HepG2 (cell line): ENCODE data around the gene PDZD11. TPM values are rescaled to one million over a fixed set of nuclear protein-coding genes. Genes with fewer than 3 reads are reported as not detected.

Experiments
- ATAC-seq: fragments of 200-7000 bp; cut with Tn5 transposase; 3 replicates; pipeline ENCODE4 v1.9.1; 2020; ENCODE audit warnings: mild to moderate bottlenecking, moderate library complexity
- BruUV-seq: library from RNA; stranded (reverse); fragments of 400-500 nt; replicated peaks from 2 replicates; lab custom pipeline; 2021; lab: Mats Ljungman, UMichigan
- CTCF ChIA-PET: fragments of 300-600 bp; formaldehyde crosslinking; extraction: SDS; loops from one replicate; lab custom pipeline; 2021; ENCODE audit warnings: low total read pairs, inconsistent platforms, low intra/inter-chr PET ratio; lab: Yijun Ruan, JAX
- POLR2A ChIA-PET: fragments of 350-600 bp; sonication (Branson Sonifier 250); formaldehyde crosslinking; loops from one replicate; lab custom pipeline; 2020; ENCODE audit warnings: antibody characterized with exemption, inconsistent platforms; lab: Yijun Ruan, JAX
- DNase-seq: peaks from one replicate; pipeline ENCODE4 v3.0.0-alpha.2; 2015; ENCODE audit warnings: low spot score
- FAIRE-seq: peaks from 3 replicates; lab custom pipeline; 2011; peaks lifted over from hg19 to GRCh38; lab: Jason Lieb, UNC
- H2AFZ ChIP-seq: one replicate; pipeline ENCODE4 v1.6.1; 2011; ENCODE audit warnings: low read length, inconsistent platforms
- H3K27ac ChIP-seq: fragments of 300-600 bp; 3 replicates; pipeline ENCODE4 v1.8.0; 2011; ENCODE audit warnings: mixed run types, mild to moderate bottlenecking, mixed read lengths, low read length, inconsistent platforms; ENCODE audit not compliant: insufficient read depth; ENCODE audit errors: extremely low read length
- H3K27me3 ChIP-seq, 2 experiments: fragments of 200-600 bp in 1 of 2; 2 replicates in 1 of 2; 3 replicates in 1 of 2; pipeline versions ENCODE4 v1.6.0 to v1.8.0; 2011; ENCODE audit warnings: low read length in 2 of 2, mild to moderate bottlenecking in 2 of 2, moderate library complexity in 2 of 2, inconsistent platforms in 1 of 2; ENCODE audit not compliant: insufficient read depth in 2 of 2, control insufficient read depth in 1 of 2
- H3K36me3 ChIP-seq, 2 experiments: fragments of 200-600 bp in 1 of 2; replicated peaks in 1 of 2; 2 replicates in 1 of 2; 3 replicates in 1 of 2; pipeline versions ENCODE4 v1.5.1 to v1.8.0; 2011; ENCODE audit warnings: low read length in 2 of 2, inconsistent platforms in 1 of 2; ENCODE audit not compliant: insufficient read depth in 2 of 2, control insufficient read depth in 1 of 2
- H3K4me1 ChIP-seq: 2 replicates; pipeline ENCODE4 v1.5.1; 2012; ENCODE audit warnings: low read length, inconsistent platforms; ENCODE audit not compliant: insufficient read depth
- H3K4me2 ChIP-seq: 2 replicates; pipeline ENCODE4 v1.6.0; 2011; ENCODE audit warnings: low read depth, low read length, inconsistent platforms
- H3K4me3 ChIP-seq, 3 experiments: fragments of 200-600 bp in 1 of 3; sonication (generic), shearing (Covaris generic) in 1 of 3; replicated peaks in 1 of 3; 2 replicates each; pipeline ENCODE4 v1.5.1; 2011 to 2016; ENCODE audit warnings: low read length in 3 of 3, inconsistent platforms in 2 of 3, low read depth in 2 of 3, mild to moderate bottlenecking in 2 of 3, control low read depth in 1 of 3, mixed read lengths in 1 of 3; ENCODE audit not compliant: insufficient read depth in 1 of 3
- H3K79me2 ChIP-seq: one replicate; pipeline ENCODE4 v1.6.1; 2011; ENCODE audit warnings: low read length, inconsistent platforms; ENCODE audit not compliant: insufficient read depth
- H3K9ac ChIP-seq: 2 replicates; pipeline ENCODE4 v1.6.0; 2011; ENCODE audit warnings: mild to moderate bottlenecking, low read depth, low read length, inconsistent platforms; ENCODE audit not compliant: insufficient read depth
- H3K9me3 ChIP-seq: 2 replicates; pipeline ENCODE4 v1.5.1; 2012; ENCODE audit warnings: mild to moderate bottlenecking, low read length
- H4K20me1 ChIP-seq: 2 replicates; pipeline ENCODE4 v1.6.0; 2011; ENCODE audit warnings: inconsistent platforms, mild to moderate bottlenecking, low read length, moderate library complexity; ENCODE audit not compliant: insufficient read depth
- HNF4A ChIP-seq: sonication (generic); formaldehyde crosslinking; IDR thresholded peaks from 2 replicates; pipeline ENCODE4 v1.4.0; 2020; ENCODE audit warnings: missing genetic modification reagents
- SMAD1 ChIP-seq: sonication (generic); formaldehyde crosslinking; IDR thresholded peaks from 2 replicates; pipeline ENCODE4 v1.4.0; 2020; ENCODE audit warnings: missing genetic modification reagents, low read depth, mild to moderate bottlenecking, borderline replicate concordance
- WGBS: methylation state at CpG from one replicate; pipeline ENCODE4 v1.1.6; 2017; ENCODE audit warnings: low lambda C conversion rate; 5-methylcytosine and 5-hydroxymethylcytosine counted together
- in situ Hi-C: cut with HindIII; loops from 2 replicates; pipeline ENCODE4 v1.10.0; 2017; ENCODE audit warnings: low pct_unique_long_range_greater_than_20kb; ENCODE audit not compliant: extremely low pct_ligation_motif_present
- intact Hi-C: fragments of 100-400 bp; cut with micrococcal nuclease; formaldehyde crosslinking; loops from one replicate; pipeline ENCODE4 v1.10.0; 2022; ENCODE audit not compliant: unreplicated experiment
- polyA plus RNA-seq, 8 experiments: library from polyadenylated mRNA; depleted of rRNA in 3 of 8; stranded (reverse) in 7 of 8; unstranded in 1 of 8; fragments of >200 nt; fragmentation: Illumina TruSeq in 4 of 8; extraction: Trizol in 4 of 8; gene quantifications; 2 replicates each; pipeline versions ENCODE4 v1.2.1 to v1.2.3, GENCODE V29; 2011 to 2016; ENCODE audit warnings: low read depth in 4 of 8, missing spikeins in 1 of 8, mixed read lengths in 1 of 8; ENCODE audit not compliant: insufficient read depth in 1 of 8
- total RNA-seq, 5 experiments: library from RNA; depleted of rRNA; stranded (reverse); fragments of >200 nt; fragmentation: Illumina TruSeq; extraction: Trizol; gene quantifications; 2 replicates each; pipeline ENCODE4 v1.2.3, GENCODE V29; 2016; ENCODE audit warnings: low read depth in 1 of 5
- TF ChIP-seq, protein P1 (sequence below), 2 experiments: IDR thresholded peaks; 2 replicates each; pipeline ENCODE4 v1.6.1; 2011 to 2012; ENCODE audit warnings: low read length in 2 of 2, borderline replicate concordance in 1 of 2, low read depth in 1 of 2, mild to moderate bottlenecking in 1 of 2, moderate library complexity in 1 of 2
- TF ChIP-seq, protein P2 (sequence below): sonication (generic); formaldehyde crosslinking; IDR thresholded peaks from 2 replicates; pipeline ENCODE4 v1.5.0; 2020; ENCODE audit warnings: mild to moderate bottlenecking, missing genetic modification reagents, borderline replicate concordance

The PDZD11 gene
- total and polyA plus RNA-seq, 2 of the 13 experiments (the other 11 are each of a cell fraction or from before 2014, with no cell fraction given), result 29.1 to 47.0 TPM

DNA sequence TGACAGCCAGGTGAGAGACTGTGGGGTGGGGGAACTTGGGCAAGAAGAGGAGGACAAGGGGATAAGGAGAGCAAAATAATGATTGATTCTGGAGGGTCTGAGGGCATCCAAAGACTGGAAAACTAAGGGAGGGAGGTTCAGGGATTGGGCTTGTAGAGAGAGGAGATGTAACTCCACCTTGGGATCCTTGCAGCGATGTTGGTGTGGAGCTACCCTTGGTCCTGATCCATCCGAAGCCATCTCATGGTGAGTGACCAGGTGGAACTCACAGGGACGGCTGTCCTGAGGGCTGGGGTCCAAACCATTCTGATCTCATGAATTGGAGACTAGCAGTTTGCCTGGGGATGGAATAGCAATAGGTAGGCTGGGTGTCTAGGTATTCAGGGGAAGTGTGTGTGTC, 9.2 kb downstream of the PDZD11 start:
- Histone ChIP-seq H3K36me3 (no peaks in the 10 kb centered on the region), H2AFZ (no peak overlapping the region), H3K4me1 (peaks cover 13% of the 10 kb centered on the region), H4K20me1 (no peaks in the 10 kb centered on the region), H3K27me3 (no peaks in the 10 kb centered on the region), H3K27ac (no peak overlapping the region), H3K9ac (no peak overlapping the region), H3K4me3 (no peak overlapping the region), H3K79me2 (no peaks in the 10 kb centered on the region), H3K4me2 (no peak overlapping the region), H3K9me3 (no peaks in the 10 kb centered on the region)
- in situ Hi-C loops, result no loop called here
- no TSS peak for BruUV-seq
- POLR2A ChIA-PET, result no interaction called here
- 72% methylated on average over 3 of the region's 3 CpGs for WGBS
- intact Hi-C loops, result loop anchor here (10.0 kb wide), 1 partner anchor 1006 kb away; no protein-coding TSS in a partner anchor
- no peak for DNase-seq
- TF ChIP-seq HNF4A (CRISPR knock-in tag), result no peak
- TF ChIP-seq, protein P1, sequence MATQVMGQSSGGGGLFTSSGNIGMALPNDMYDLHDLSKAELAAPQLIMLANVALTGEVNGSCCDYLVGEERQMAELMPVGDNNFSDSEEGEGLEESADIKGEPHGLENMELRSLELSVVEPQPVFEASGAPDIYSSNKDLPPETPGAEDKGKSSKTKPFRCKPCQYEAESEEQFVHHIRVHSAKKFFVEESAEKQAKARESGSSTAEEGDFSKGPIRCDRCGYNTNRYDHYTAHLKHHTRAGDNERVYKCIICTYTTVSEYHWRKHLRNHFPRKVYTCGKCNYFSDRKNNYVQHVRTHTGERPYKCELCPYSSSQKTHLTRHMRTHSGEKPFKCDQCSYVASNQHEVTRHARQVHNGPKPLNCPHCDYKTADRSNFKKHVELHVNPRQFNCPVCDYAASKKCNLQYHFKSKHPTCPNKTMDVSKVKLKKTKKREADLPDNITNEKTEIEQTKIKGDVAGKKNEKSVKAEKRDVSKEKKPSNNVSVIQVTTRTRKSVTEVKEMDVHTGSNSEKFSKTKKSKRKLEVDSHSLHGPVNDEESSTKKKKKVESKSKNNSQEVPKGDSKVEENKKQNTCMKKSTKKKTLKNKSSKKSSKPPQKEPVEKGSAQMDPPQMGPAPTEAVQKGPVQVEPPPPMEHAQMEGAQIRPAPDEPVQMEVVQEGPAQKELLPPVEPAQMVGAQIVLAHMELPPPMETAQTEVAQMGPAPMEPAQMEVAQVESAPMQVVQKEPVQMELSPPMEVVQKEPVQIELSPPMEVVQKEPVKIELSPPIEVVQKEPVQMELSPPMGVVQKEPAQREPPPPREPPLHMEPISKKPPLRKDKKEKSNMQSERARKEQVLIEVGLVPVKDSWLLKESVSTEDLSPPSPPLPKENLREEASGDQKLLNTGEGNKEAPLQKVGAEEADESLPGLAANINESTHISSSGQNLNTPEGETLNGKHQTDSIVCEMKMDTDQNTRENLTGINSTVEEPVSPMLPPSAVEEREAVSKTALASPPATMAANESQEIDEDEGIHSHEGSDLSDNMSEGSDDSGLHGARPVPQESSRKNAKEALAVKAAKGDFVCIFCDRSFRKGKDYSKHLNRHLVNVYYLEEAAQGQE (IDR thresholded peaks at IDR 0.05; ENCODE audit: borderline replicate concordance in 1 of 2, low read depth in 1 of 2, low read length in 2 of 2), result peak in 1 of 2 experiments; percentile 25; a peak in 1 of 4 replicates
- no peak for FAIRE-seq
- CTCF ChIA-PET, result no interaction called here
- ATAC-seq, result no peak

DNA sequence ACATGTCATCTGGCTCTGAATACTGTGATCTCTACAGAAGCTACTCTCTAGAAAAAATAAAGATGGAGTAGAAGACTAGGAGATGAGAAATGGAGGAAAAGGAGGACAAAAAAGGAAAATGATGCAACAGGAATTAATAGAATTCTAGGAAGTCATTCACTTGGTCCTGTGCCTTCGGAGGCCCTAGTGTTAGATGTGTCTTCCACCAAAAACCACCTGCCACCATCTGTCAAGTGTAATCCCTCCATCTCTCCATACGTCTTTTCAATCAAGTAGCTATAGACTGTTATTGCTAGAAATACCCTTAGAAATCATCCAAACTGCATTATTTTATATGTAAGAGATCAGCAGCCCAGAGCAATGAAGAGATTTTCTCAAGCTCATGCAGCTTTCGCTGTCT, 10.6 kb downstream of the PDZD11 start:
- H3K4me1 ChIP-seq, result peaks cover 8% of the 10 kb centered on the region
- H3K4me3 ChIP-seq, result no peak overlapping the region
- 74% methylated on average over 3 of the region's 3 CpGs for WGBS
- TF ChIP-seq SMAD1 (CRISPR knock-in tag), result no peak
- TF ChIP-seq, protein P2, sequence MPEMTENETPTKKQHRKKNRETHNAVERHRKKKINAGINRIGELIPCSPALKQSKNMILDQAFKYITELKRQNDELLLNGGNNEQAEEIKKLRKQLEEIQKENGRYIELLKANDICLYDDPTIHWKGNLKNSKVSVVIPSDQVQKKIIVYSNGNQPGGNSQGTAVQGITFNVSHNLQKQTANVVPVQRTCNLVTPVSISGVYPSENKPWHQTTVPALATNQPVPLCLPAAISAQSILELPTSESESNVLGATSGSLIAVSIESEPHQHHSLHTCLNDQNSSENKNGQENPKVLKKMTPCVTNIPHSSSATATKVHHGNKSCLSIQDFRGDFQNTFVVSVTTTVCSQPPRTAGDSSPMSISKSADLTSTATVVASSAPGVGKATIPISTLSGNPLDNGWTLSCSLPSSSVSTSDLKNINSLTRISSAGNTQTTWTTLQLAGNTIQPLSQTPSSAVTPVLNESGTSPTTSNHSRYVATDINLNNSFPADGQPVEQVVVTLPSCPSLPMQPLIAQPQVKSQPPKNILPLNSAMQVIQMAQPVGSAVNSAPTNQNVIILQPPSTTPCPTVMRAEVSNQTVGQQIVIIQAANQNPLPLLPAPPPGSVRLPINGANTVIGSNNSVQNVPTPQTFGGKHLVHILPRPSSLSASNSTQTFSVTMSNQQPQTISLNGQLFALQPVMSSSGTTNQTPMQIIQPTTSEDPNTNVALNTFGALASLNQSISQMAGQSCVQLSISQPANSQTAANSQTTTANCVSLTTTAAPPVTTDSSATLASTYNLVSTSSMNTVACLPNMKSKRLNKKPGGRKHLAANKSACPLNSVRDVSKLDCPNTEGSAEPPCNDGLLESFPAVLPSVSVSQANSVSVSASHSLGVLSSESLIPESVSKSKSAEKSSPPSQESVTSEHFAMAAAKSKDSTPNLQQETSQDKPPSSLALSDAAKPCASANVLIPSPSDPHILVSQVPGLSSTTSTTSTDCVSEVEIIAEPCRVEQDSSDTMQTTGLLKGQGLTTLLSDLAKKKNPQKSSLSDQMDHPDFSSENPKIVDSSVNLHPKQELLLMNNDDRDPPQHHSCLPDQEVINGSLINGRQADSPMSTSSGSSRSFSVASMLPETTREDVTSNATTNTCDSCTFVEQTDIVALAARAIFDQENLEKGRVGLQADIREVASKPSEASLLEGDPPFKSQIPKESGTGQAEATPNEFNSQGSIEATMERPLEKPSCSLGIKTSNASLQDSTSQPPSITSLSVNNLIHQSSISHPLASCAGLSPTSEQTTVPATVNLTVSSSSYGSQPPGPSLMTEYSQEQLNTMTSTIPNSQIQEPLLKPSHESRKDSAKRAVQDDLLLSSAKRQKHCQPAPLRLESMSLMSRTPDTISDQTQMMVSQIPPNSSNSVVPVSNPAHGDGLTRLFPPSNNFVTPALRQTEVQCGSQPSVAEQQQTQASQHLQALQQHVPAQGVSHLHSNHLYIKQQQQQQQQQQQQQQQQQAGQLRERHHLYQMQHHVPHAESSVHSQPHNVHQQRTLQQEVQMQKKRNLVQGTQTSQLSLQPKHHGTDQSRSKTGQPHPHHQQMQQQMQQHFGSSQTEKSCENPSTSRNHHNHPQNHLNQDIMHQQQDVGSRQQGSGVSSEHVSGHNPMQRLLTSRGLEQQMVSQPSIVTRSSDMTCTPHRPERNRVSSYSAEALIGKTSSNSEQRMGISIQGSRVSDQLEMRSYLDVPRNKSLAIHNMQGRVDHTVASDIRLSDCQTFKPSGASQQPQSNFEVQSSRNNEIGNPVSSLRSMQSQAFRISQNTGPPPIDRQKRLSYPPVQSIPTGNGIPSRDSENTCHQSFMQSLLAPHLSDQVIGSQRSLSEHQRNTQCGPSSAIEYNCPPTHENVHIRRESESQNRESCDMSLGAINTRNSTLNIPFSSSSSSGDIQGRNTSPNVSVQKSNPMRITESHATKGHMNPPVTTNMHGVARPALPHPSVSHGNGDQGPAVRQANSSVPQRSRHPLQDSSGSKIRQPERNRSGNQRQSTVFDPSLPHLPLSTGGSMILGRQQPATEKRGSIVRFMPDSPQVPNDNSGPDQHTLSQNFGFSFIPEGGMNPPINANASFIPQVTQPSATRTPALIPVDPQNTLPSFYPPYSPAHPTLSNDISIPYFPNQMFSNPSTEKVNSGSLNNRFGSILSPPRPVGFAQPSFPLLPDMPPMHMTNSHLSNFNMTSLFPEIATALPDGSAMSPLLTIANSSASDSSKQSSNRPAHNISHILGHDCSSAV (CRISPR knock-in tag), result no peak
- DNase-seq (no peak), ATAC-seq (no peak), FAIRE-seq (no peak)
- no TSS peak for BruUV-seq
- in situ Hi-C loops (no loop called here), intact Hi-C loops (no loop called here)
- no peaks in the 10 kb centered on the region for H3K36me3 ChIP-seq
- H3K27me3 ChIP-seq, result no peaks in the 10 kb centered on the region
- ChIA-PET CTCF (no interaction called here), POLR2A (no interaction called here)
- no peaks in the 10 kb centered on the region for H4K20me1 ChIP-seq
- no peak overlapping the region for H2AFZ ChIP-seq
- H3K4me2 ChIP-seq, result no peak overlapping the region
- no peaks in the 10 kb centered on the region for H3K9me3 ChIP-seq
- no peak overlapping the region for H3K9ac ChIP-seq
- H3K79me2 ChIP-seq, result no peaks in the 10 kb centered on the region
- H3K27ac ChIP-seq, result no peak overlapping the region
